BE2C (cell line): ENCODE results near the gene BRD7.

Experiments used
- DNase-seq: peaks from one replicate; pipeline ENCODE4 v3.0.0-alpha.2; 2020
- H3K27me3 ChIP-seq: fragments of 250-450 bp; sonication (Bioruptor Pico); 2 replicates; pipeline ENCODE4 v1.5.1; 2020; ENCODE audit warnings: mild to moderate bottlenecking
- H3K36me3 ChIP-seq: fragments of 250-450 bp; sonication (Bioruptor Pico); 2 replicates; pipeline ENCODE4 v1.5.1; 2020; ENCODE audit warnings: mild to moderate bottlenecking
- H3K4me1 ChIP-seq: fragments of 250-450 bp; sonication (Bioruptor Pico); 2 replicates; pipeline ENCODE4 v1.5.1; 2020
- H3K4me3 ChIP-seq: 2 replicates; pipeline ENCODE4 v1.5.1; 2011; ENCODE audit warnings: low read depth, low read length
- H3K9me3 ChIP-seq: fragments of 250-450 bp; sonication (Bioruptor Pico); 2 replicates; pipeline ENCODE4 v1.5.1; 2020
- CTCF ChIP-seq: IDR thresholded peaks from 2 replicates; pipeline ENCODE4 v1.5.1; 2012; ENCODE audit warnings: mild to moderate bottlenecking, low read depth, low read length

The BRD7 gene

GRCh38 chr16:50390914-50391716, 22.3 kb upstream of the BRD7 start:
- TF ChIP-seq CTCF, result no peak
- no peak overlapping the region for H3K4me3 ChIP-seq
- H3K9me3 ChIP-seq, result no peaks in the 10 kb centered on the region
- peak; percentile 43 for DNase-seq
- no peaks in the 10 kb centered on the region for H3K36me3 ChIP-seq
- peaks cover 11% of the 10 kb centered on the region for H3K4me1 ChIP-seq
- H3K27me3 ChIP-seq, result no peaks in the 10 kb centered on the region

GRCh38 chr16:50390371-50390771, 21.6 kb upstream of the BRD7 start:
- peaks cover 11% of the 10 kb centered on the region for H3K4me1 ChIP-seq
- TF ChIP-seq CTCF, result no peak
- no peaks in the 10 kb centered on the region for H3K9me3 ChIP-seq
- DNase-seq, result no peak
- H3K27me3 ChIP-seq, result no peaks in the 10 kb centered on the region
- H3K4me3 ChIP-seq, result no peak overlapping the region
- no peaks in the 10 kb centered on the region for H3K36me3 ChIP-seq

GRCh38 chr16:50389900-50390299, 21.1 kb upstream of the BRD7 start:
- H3K9me3 ChIP-seq, result no peaks in the 10 kb centered on the region
- TF ChIP-seq CTCF, result no peak
- no peaks in the 10 kb centered on the region for H3K27me3 ChIP-seq
- H3K4me1 ChIP-seq, result peaks cover 11% of the 10 kb centered on the region
- DNase-seq, result no peak
- no peaks in the 10 kb centered on the region for H3K36me3 ChIP-seq
- H3K4me3 ChIP-seq, result no peak overlapping the region

GRCh38 chr16:50388496-50388895, 19.7 kb upstream of the BRD7 start:
- Histone ChIP-seq H3K4me3 (no peak overlapping the region), H3K36me3 (no peaks in the 10 kb centered on the region), H3K27me3 (no peaks in the 10 kb centered on the region), H3K4me1 (peaks cover 11% of the 10 kb centered on the region), H3K9me3 (no peaks in the 10 kb centered on the region)
- no peak for DNase-seq
- no peak for TF ChIP-seq CTCF

GRCh38 chr16:50386774-50387173, 18.0 kb upstream of the BRD7 start:
- no peak overlapping the region for H3K4me3 ChIP-seq
- H3K36me3 ChIP-seq, result no peaks in the 10 kb centered on the region
- H3K4me1 ChIP-seq, result peaks cover 11% of the 10 kb centered on the region
- TF ChIP-seq CTCF, result no peak
- DNase-seq, result no peak
- no peaks in the 10 kb centered on the region for H3K27me3 ChIP-seq
- no peaks in the 10 kb centered on the region for H3K9me3 ChIP-seq

GRCh38 chr16:50386139-50386538, 17.4 kb upstream of the BRD7 start:
- Histone ChIP-seq H3K9me3 (no peaks in the 10 kb centered on the region), H3K4me1 (peaks cover 10% of the 10 kb centered on the region)
- peak; percentile 72 for DNase-seq

More at GRCh38 chr16:50386139-50386538, 17.4 kb upstream of the BRD7 start:
- Histone ChIP-seq H3K4me3 (no peak overlapping the region), H3K36me3 (no peaks in the 10 kb centered on the region), H3K27me3 (no peaks in the 10 kb centered on the region)
- no peak for TF ChIP-seq CTCF
